Osteocyte (in vitro differentiated cells): ENCODE measurements around the gene C1QTNF4. TPM values are rescaled to one million over a fixed set of nuclear protein-coding genes. Genes with fewer than 3 reads are reported as not detected.
A peak's percentile ranks its signal among the peaks of the same experiment; 100 is the strongest.

ENCODE experiments used
- DNase-seq: peaks from one replicate; pipeline ENCODE4 v3.0.0; 2021; ENCODE audit warnings: mixed read lengths; ENCODE audit not compliant: unreplicated experiment; ENCODE audit errors: extremely low spot score
- H3K27ac Mint-ChIP-seq: one replicate; pipeline ENCODE4 v1.8.0; 2021; ENCODE audit warnings: mild to moderate bottlenecking, mixed read lengths; ENCODE audit not compliant: unreplicated experiment
- H3K27me3 Mint-ChIP-seq: one replicate; pipeline ENCODE4 v1.8.0; 2021; ENCODE audit warnings: mixed read lengths; ENCODE audit not compliant: unreplicated experiment
- H3K36me3 Mint-ChIP-seq: one replicate; pipeline ENCODE4 v1.8.0; 2021; ENCODE audit warnings: mixed read lengths; ENCODE audit not compliant: unreplicated experiment
- H3K4me1 Mint-ChIP-seq: one replicate; pipeline ENCODE4 v1.8.0; 2021; ENCODE audit warnings: mixed read lengths; ENCODE audit not compliant: unreplicated experiment
- H3K4me3 Mint-ChIP-seq: one replicate; pipeline ENCODE4 v1.8.0; 2021; ENCODE audit warnings: mild to moderate bottlenecking, moderate library complexity, mixed read lengths; ENCODE audit not compliant: unreplicated experiment
- H3K9me3 Mint-ChIP-seq: one replicate; pipeline ENCODE4 v1.8.0; 2021; ENCODE audit warnings: mixed read lengths; ENCODE audit not compliant: unreplicated experiment
- CTCF ChIP-seq: fragments of 200-600 bp; sonication (generic); IDR thresholded peaks from 2 replicates; pipeline ENCODE4 v1.5.0; 2021; ENCODE audit warnings: antibody characterized with exemption, mild to moderate bottlenecking, moderate library complexity
- total RNA-seq: library from RNA; stranded (reverse); gene quantifications from 2 replicates; pipeline ENCODE4 v1.2.1, GENCODE V29; 2021

Gene C1QTNF4
- total RNA-seq, 1 donor from 2014 or later: 0.51 TPM

- H3K36me3 Mint-ChIP-seq: no peaks in the 10 kb centered on the region
- DNase-seq: no peak
- H3K9me3 Mint-ChIP-seq: no peaks in the 10 kb centered on the region
- no peaks in the 10 kb centered on the region for H3K27me3 Mint-ChIP-seq
- H3K27ac Mint-ChIP-seq: peak overlapping the region; percentile 79
- no peak overlapping the region for H3K4me3 Mint-ChIP-seq
- no peak for TF ChIP-seq CTCF
- H3K4me1 Mint-ChIP-seq: peaks cover 33% of the 10 kb centered on the region
These were observed 53.1 kb downstream of the C1QTNF4 start for GRCh38 chr11:47541070-47541469.

GRCh38 chr11:47539681-47540039 is 54.6 kb downstream of the C1QTNF4 start:
- Mint-ChIP-seq H3K9me3 (no peaks in the 10 kb centered on the region), H3K4me1 (peaks cover 38% of the 10 kb centered on the region), H3K27me3 (no peaks in the 10 kb centered on the region), H3K4me3 (no peak overlapping the region), H3K36me3 (peaks cover 2% of the 10 kb centered on the region), H3K27ac (peak overlapping the region; percentile 79)
- no peak for TF ChIP-seq CTCF
- no peak for DNase-seq

Other genes starting within 250 kb of the C1QTNF4 start
- not detected in 2 replicates for gene MYBPC3, start 241.7 kb downstream of the C1QTNF4 start, total RNA-seq
- gene SPI1, start 215.9 kb downstream of the C1QTNF4 start, total RNA-seq: not detected in 2 replicates
- 95.4 and 98.7 TPM in 2 replicates for gene SLC39A13, start 185.8 kb downstream of the C1QTNF4 start, total RNA-seq
- 123 and 126 TPM in 2 replicates for gene PSMC3, start 168.0 kb downstream of the C1QTNF4 start, total RNA-seq
- gene RAPSN, start 145.3 kb downstream of the C1QTNF4 start, total RNA-seq: 0.24 and 0.42 TPM in 2 replicates
- 88.6 and 100 TPM in 2 replicates for gene CELF1, start 41.3 kb downstream of the C1QTNF4 start, total RNA-seq
- gene PTPMT1, start 28.8 kb downstream of the C1QTNF4 start, total RNA-seq: 49.3 and 50.3 TPM in 2 replicates
- 19.7 and 19.8 TPM in 2 replicates for gene KBTBD4, start 15.4 kb downstream of the C1QTNF4 start, total RNA-seq
- gene NDUFS3, start 15.3 kb downstream of the C1QTNF4 start, total RNA-seq: 102 and 105 TPM in 2 replicates
- 0.32 and 0.52 TPM in 2 replicates for gene FAM180B, start 7.7 kb downstream of the C1QTNF4 start, total RNA-seq
- gene MTCH2, start 48.1 kb upstream of the C1QTNF4 start, total RNA-seq: 84.4 and 102 TPM in 2 replicates
- 0.34 and 0.75 TPM in 2 replicates for gene AGBL2, start 121.0 kb upstream of the C1QTNF4 start, total RNA-seq
- 93.1 and 97.7 TPM in 2 replicates for gene FNBP4, start 172.9 kb upstream of the C1QTNF4 start, total RNA-seq